Activated gamma-delta T cell treated with anti-CD3 and anti-CD28 coated beads, Interleukin-2, amount 50 U/mL, for 16 hours (primary cell): ENCODE results near the gene COLEC11.

Source experiments
- DNase-seq: peaks from one replicate; pipeline ENCODE4 v3.0.0-alpha.2; 2020; ENCODE audit warnings: low read depth

The COLEC11 gene

DNA sequence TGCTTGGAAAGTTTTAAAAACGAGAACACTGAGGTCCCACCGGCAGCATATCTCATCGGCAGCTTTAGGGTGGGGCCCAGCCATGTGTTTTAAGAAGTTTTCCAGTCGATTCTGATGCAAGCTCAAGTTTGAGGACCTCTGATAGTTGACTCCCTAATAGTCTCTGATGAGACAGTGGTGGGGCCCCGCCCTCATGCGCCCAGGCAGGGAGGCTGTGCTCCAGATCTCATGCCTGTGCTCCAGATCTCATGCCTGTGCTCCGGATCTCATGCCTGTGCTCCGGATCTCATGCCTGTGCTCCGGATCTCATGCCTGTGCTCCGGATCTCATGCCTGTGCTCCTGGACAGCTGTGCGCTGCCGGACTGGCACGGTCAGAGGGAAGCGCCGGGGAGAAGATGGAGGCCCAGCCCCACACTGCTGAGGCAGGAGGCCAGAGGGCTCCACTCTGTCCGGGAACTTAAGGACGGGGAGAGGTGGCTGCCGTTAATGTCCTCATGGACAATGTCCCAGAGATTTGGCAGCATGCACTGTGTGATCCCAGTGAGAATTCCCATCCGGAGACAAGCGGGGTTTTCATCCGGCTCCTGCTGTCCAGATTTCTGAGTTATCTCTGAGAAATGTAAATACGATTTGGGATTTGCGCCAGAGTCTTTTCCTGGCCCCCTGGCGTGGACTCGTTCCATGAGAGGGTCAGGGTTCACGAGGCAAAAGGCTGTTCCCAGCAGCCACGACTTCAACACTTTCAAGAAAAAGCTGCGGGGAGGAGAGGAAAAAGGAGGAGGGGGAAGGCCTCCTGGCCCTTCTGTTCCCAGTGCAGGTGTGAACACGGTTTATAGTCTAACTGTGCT lies 9.4 kb upstream of the COLEC11 start:
- no peak for DNase-seq

- DNase-seq, result no peak
Measured at GRCh38 chr2:3586220-3586619, 8.7 kb upstream of the COLEC11 start.

- no peak for DNase-seq
Measured at GRCh38 chr2:3587021-3587420, 7.9 kb upstream of the COLEC11 start.

- DNase-seq, result no peak
Measured at GRCh38 chr2:3587432-3587831, 7.5 kb upstream of the COLEC11 start.

GRCh38 chr2:3588084-3588483 lies 6.8 kb upstream of the COLEC11 start:
- no peak for DNase-seq

GRCh38 chr2:3589086-3589485 lies 5.8 kb upstream of the COLEC11 start:
- no peak for DNase-seq

DNA sequence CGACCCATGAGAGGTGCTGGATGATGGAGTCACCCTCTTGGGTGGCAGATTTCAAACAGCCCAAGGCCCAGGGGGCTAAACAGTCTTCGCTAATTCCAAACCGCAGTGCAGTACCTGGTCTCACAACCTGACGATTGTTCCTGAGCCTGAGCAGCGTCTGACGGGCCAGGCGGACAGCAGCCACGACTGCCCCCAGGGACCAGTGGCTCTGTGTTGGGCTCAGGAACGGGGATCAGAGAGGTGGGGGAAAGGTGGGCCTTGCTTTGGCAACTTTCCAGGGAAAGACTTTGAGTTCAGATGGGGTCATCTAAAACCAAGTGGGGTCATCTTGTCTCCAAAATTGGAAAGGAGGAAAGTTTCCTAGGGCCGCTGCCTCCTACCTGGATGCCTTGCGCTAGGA lies 492 bp downstream of the COLEC11 start:
- no peak for DNase-seq

GRCh38 chr2:3595985-3596384 lies 1.1 kb downstream of the COLEC11 start:
- no peak for DNase-seq

DNA sequence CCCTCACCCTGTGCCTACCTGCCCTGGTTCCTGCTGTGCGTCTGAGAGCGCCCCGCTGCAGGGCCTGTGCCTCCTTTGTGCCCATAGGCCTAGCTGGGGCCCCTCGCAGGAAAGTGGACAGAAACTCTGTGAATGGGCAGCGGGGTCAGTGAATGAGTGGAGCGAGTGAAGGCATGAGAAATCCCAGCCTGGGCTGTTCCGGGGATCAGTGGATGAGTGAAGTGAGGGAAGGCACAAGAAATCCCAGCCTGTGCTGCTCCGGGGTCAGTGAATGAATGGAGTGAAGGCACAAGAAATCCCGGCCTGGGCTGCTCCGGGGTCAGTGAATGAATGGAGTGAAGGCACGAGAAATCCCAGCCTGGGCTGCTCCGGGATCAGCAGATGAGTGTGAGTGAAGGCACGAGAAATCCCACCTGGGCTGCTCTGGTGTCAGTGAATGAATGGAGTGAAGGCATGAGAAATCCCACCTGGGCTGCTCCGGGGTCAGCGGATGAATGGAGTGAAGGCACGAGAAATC lies 2.0 kb downstream of the COLEC11 start:
- DNase-seq, result no peak

DNA sequence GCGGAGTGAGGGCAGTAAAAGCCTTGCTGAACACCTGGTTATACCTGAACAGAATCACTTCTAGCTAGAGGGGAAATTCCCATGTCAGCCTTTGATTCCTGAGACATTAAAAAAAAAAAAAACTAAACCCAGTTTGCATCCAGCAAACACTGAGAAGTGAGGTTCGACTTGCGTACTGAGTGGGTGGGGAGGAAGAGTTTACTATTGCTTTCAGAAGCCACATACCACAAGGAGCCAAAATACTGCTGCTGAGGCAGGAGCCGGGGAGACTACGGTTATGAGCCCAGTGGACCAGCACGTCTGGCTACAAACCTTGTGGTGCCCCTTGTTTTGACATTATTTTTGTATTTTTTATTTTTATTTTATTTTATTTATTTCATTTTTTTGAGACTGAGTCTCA lies 2.7 kb downstream of the COLEC11 start:
- no peak for DNase-seq

GRCh38 chr2:3598197-3598910 lies 3.4 kb downstream of the COLEC11 start:
- no peak for DNase-seq

- no peak for DNase-seq
Measured at GRCh38 chr2:3598912-3599854, 4.3 kb downstream of the COLEC11 start.

- DNase-seq, result no peak
Measured at GRCh38 chr2:3600256-3600855, 5.4 kb downstream of the COLEC11 start.

- no peak for DNase-seq
Measured at GRCh38 chr2:3601561-3602271, 6.8 kb downstream of the COLEC11 start.

GRCh38 chr2:3602553-3603339 lies 7.8 kb downstream of the COLEC11 start:
- no peak for DNase-seq

- no peak for DNase-seq
Measured at GRCh38 chr2:3603536-3604206, 8.8 kb downstream of the COLEC11 start.

- DNase-seq, result no peak
Measured at GRCh38 chr2:3604207-3604877, 9.4 kb downstream of the COLEC11 start.

- DNase-seq, result no peak
Measured at GRCh38 chr2:3604991-3605961, 10.4 kb downstream of the COLEC11 start.
